ENCODE results near the gene NMD3. TPM values are rescaled to one million over a fixed set of nuclear protein-coding genes. Genes with fewer than 3 reads are reported as not detected.
"Not testable (repeated sequence)": the region's sequence is repeated elsewhere in the genome, so short reads cannot be mapped to it uniquely, and the experiment has no call there.

NMD3 gene
- total RNA-seq, 1 donor from 2014 or later, result 44.0 TPM

DNA sequence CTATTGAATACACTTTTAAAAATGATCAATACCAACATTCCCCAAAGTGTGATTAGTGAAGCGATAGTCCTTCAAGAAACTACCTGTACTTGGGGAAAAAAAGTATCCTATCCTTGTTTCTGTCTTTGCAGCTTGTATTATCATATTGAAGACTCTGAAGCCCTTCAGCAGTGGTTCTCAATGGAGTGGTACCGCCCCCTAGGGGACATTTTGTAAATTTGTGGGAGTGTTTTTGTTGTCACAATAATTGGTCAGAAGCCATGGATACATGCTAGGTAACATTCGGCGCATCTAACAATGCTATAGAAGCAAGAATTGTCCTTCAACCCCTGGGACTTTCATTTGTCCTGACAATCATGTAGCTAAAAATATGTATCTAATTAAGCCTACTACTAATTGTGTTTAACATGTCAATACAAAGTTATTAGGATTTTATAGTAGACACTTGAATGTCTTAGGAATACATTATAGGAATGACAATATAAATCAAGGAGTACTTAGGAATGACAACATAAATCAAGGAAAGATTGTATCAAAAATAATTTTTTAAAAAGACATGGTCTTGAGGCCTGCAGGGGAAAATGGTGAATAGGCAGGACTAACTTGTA, 53.7 kb downstream of the NMD3 start:
- intact Hi-C loops (cut with micrococcal nuclease), result loop anchor here (1.0 to 5.0 kb wide), 3 partner anchors 178 to 567 kb away; no protein-coding TSS in a partner anchor

GRCh38 chr3:161275919-161276318, 54.8 kb downstream of the NMD3 start:
- intact Hi-C loops (cut with micrococcal nuclease), result no loop called here

- intact Hi-C loops (cut with micrococcal nuclease), result not testable (repeated sequence)
Observed at GRCh38 chr3:161282387-161282786, 61.3 kb downstream of the NMD3 start.

DNA sequence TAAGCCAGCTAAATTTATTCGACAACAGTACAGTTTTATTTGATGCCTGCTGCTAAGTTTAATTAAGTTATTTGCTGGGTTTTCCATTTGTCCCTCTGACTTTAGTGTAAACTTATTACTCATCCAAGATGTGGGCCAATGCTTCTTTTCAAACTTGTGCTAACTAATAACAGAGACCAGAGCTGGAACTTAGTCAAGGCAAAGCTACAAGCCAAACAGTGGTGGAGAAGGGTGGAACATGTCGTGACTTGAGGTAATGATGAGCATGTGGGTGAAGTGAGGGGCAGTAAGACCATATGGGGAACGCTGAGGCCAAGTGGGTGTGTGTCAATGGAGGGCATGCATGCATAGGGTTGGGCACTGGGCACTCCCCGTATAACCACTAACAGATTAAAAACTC, 63.9 kb downstream of the NMD3 start:
- intact Hi-C loops (cut with micrococcal nuclease), result no loop called here

DNA sequence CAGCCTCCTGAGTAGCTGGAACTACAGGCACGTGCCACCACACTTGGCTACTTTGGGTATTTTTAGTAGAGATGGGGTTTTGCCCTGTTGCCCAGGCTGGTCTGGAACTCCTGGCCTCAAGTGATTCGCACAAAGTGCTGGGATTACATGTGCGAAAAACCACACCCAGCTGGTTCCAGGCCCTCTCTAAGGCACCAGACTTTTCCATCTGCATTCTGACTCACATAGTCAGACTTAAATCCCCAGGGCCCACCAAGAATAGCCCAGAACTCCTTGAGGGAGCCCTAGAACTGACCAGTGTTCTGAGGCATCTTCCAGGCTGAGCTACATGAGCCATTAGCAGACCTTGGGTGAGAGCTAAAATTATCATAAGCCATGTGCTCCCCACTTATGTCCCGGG, 68.1 kb downstream of the NMD3 start:
- intact Hi-C loops (cut with micrococcal nuclease), result no loop called here

DNA sequence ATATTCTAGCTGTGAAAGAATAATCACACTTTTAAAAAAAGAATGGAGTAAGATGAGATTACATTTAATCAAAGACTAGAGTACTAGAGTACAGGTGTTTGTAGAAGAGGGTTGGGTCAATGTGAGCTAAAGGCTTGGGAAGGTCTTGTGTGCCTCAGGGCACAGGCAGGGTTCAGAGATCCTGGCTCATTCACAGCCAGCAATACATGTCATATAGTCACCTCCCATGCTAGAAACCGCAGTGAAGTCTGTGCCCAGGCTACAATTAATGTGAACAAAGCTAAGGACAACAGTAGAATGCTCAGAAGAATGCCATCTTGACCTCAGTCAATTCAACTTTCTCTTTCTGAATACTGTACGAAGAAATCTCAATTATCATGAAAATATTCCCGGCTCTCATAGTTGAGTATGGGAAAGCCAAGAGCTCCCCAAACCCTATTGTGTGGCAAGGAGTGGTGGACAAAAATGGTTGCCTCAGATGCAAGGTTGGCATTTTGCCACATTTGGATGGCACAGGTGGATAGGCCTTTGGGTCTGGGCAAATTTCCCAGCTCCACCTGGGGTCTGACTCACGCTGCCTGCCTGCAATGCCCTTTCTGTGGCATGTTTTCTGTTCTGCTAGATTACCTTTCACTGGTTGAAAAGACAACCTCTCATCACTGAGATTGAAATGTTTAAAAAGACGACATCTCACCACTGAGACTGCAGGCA, 70.2 kb downstream of the NMD3 start:
- intact Hi-C loops (cut with micrococcal nuclease), result no loop called here

- intact Hi-C loops (cut with micrococcal nuclease), result no loop called here
Observed at GRCh38 chr3:161293381-161293780, 72.3 kb downstream of the NMD3 start.

DNA sequence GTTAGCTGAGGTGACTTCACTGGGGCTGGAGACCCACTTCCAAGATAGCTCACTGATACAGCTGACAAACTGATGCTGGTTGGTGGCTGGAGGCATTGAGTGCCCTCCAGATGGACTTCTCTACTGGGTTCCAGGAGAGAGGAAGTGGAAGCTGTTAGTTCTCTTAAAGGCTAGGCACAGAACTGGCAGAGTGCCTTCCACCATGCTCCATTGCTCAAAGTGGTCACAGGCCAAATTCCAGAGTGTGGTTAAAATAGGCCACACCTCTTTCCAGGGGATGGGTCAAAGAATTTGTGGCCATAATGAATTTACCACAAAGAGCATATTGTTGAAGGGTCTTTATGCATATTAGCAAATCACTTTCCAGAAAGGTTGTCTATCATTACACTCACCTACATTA, 74.2 kb downstream of the NMD3 start:
- intact Hi-C loops (cut with micrococcal nuclease), result no loop called here

GRCh38 chr3:161296814-161297213, 75.7 kb downstream of the NMD3 start:
- intact Hi-C loops (cut with micrococcal nuclease), result no loop called here

Other genes with a start within 250 kb of the NMD3 start
- 1.2 and 2.6 TPM in 2 replicates for gene B3GALNT1, start 116.0 kb upstream of the NMD3 start, total RNA-seq
- not detected in 2 replicates for gene SPTSSB, start 150.2 kb downstream of the NMD3 start, total RNA-seq

Data from T-helper 2 cell treated with Interferon-gamma antibody and Interleukin-4, amounts not matched to agents 100 ng/mL and 5 ng/mL, for 36 hours (primary cell).